AG04450 (cell line): ENCODE results near the gene SLC24A4. TPM values are rescaled to one million over a fixed set of nuclear protein-coding genes. Genes with fewer than 3 reads are reported as not detected.

Experiments used
- CTCF ChIA-PET: fragments of 300-600, 350-600 bp; formaldehyde crosslinking; extraction: SDS; loops from one replicate; lab custom pipeline; 2022; ENCODE audit warnings: antibody characterized with exemption, inconsistent platforms; lab: Charles Lee
- POLR2A ChIA-PET: fragments of 350-600 bp; formaldehyde crosslinking; extraction: SDS; loops from one replicate; lab custom pipeline; 2021; ENCODE audit warnings: antibody characterized with exemption, inconsistent platforms; lab: Yijun Ruan, JAX
- DNase-seq: peaks from one replicate; pipeline ENCODE4 v3.0.0-alpha.2; 2011; ENCODE audit warnings: low read depth, low spot score
- H3K27ac ChIP-seq: one replicate; pipeline ENCODE4 v1.5.1; 2012; ENCODE audit warnings: low read depth, low read length, control low read depth
- H3K27me3 ChIP-seq: one replicate; pipeline ENCODE4 v1.6.0; 2012; ENCODE audit warnings: low read length; ENCODE audit not compliant: control insufficient read depth, insufficient read depth
- H3K4me3 ChIP-seq: 2 replicates; pipeline ENCODE4 v1.5.1; 2011; ENCODE audit warnings: mild to moderate bottlenecking, low read depth, low read length, control low read depth
- H3K9me3 ChIP-seq: 2 replicates; pipeline ENCODE4 v1.5.1; 2012; ENCODE audit warnings: low read length; ENCODE audit not compliant: control insufficient read depth, insufficient read depth
- polyA plus RNA-seq: library from polyadenylated mRNA; depleted of rRNA; stranded (reverse); fragments of >200 nt; gene quantifications from 2 replicates; pipeline ENCODE4 v1.2.3, GENCODE V29; 2011
- TF ChIP-seq, protein P1 (sequence below): IDR thresholded peaks from 2 replicates; pipeline ENCODE4 v1.5.1; 2011; ENCODE audit warnings: low read depth, low read length, control low read depth, inconsistent platforms

Gene SLC24A4
- polyA plus RNA-seq, 1 experiment, result not detected

GRCh38 chr14:92481386-92481785 is 158.4 kb downstream of the SLC24A4 start:
- ChIA-PET POLR2A (no interaction called here), CTCF (interaction anchor here (0.6 to 1.3 kb wide), 7 partner anchors 10 to 205 kb away, joined by 3 to 4 read pairs (median 4); no protein-coding TSS in a partner anchor)
- peaks cover 15% of the 10 kb centered on the region for H3K27me3 ChIP-seq
- TF ChIP-seq, protein P1, sequence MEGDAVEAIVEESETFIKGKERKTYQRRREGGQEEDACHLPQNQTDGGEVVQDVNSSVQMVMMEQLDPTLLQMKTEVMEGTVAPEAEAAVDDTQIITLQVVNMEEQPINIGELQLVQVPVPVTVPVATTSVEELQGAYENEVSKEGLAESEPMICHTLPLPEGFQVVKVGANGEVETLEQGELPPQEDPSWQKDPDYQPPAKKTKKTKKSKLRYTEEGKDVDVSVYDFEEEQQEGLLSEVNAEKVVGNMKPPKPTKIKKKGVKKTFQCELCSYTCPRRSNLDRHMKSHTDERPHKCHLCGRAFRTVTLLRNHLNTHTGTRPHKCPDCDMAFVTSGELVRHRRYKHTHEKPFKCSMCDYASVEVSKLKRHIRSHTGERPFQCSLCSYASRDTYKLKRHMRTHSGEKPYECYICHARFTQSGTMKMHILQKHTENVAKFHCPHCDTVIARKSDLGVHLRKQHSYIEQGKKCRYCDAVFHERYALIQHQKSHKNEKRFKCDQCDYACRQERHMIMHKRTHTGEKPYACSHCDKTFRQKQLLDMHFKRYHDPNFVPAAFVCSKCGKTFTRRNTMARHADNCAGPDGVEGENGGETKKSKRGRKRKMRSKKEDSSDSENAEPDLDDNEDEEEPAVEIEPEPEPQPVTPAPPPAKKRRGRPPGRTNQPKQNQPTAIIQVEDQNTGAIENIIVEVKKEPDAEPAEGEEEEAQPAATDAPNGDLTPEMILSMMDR, result peak; percentile 68
- no peak overlapping the region for H3K27ac ChIP-seq
- no peaks in the 10 kb centered on the region for H3K9me3 ChIP-seq
- H3K4me3 ChIP-seq, result no peak overlapping the region
- DNase-seq, result no peak

DNA sequence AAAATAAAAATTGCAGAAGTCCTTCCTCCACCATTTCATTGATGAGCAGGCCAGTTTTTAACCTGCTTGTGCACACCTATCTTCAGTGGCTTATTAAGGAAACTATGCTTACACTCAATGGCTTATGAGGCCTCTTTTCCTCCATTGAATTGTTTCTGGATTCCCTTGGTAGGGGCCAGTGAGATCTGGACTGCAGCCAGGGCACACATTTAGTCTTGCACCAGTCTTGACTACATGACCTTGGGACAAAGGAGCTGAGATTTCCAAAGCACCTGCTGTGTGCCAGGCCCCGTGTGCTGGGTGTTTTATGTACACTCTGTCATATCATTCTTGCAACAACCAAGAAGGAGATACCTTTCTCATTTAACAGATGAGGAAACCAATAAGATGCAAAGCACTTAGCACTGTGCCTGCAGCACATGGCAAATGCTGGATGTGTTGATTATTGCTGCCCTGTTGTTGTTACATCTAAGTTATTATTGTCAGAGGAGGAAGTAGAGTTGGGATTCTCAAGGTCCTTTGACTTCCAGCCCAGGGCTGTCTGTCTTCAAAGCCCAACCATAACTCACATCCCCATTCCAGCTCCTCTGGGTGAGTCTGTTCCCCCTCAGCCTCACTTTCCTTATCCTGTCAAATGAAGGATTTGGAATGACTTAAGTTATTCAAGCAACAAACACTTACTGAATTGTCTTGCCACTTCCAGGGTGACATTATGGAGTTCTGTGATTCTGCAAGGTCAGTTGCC is 159.0 kb downstream of the SLC24A4 start:
- no peak for DNase-seq
- ChIA-PET POLR2A (no interaction called here), CTCF (interaction anchor here (0.6 to 1.3 kb wide), 3 partner anchors 13 to 198 kb away, joined by 4 read pairs; no protein-coding TSS in a partner anchor)
- H3K27ac ChIP-seq, result no peak overlapping the region
- H3K4me3 ChIP-seq, result no peak overlapping the region
- H3K27me3 ChIP-seq, result peaks cover 15% of the 10 kb centered on the region
- H3K9me3 ChIP-seq, result no peaks in the 10 kb centered on the region
- TF ChIP-seq, protein P1, result no peak

DNA sequence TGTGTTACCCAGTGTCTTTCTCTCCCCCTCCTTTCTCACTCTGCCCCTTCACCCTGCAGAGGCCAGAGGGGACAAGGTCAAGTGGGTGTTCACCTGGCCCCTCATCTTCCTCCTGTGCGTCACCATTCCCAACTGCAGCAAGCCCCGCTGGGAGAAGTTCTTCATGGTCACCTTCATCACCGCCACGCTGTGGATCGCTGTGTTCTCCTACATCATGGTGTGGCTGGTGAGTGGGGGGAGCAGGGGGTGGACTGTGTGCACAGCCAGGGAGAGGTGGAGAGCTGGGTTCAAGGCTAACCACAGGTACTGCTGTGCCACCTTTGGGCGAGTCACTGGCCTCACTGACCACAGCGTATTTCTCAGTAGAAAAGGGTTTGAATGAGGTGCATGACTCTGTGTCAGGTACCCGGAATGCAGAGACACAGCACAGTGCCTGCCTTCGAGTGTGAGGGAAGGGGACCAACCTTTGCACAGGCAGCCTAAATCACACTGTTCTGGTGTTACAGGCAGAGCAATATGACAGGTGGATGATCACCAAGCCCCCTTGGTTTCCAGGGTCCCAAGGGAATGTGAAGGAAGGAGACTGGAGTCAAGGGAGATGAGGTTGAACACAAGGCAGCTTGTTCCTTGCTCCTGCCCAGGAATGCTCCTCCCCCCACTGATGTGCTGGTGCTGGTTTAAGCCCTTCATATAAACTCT is 159.8 kb downstream of the SLC24A4 start:
- ChIA-PET CTCF (interaction anchor here (1.3 kb wide), 1 partner anchor 14 kb away, joined by 4 read pairs; no protein-coding TSS in a partner anchor), POLR2A (no interaction called here)
- no peak for DNase-seq
- H3K27me3 ChIP-seq, result peaks cover 15% of the 10 kb centered on the region
- TF ChIP-seq, protein P1, result no peak
- H3K27ac ChIP-seq, result no peak overlapping the region
- H3K9me3 ChIP-seq, result no peaks in the 10 kb centered on the region
- H3K4me3 ChIP-seq, result no peak overlapping the region

- Histone ChIP-seq H3K9me3 (no peaks in the 10 kb centered on the region), H3K27me3 (peaks cover 15% of the 10 kb centered on the region), H3K4me3 (no peak overlapping the region), H3K27ac (no peak overlapping the region)
- TF ChIP-seq, protein P1, result no peak
- CTCF ChIA-PET, result no interaction called here
- POLR2A ChIA-PET, result no interaction called here
- no peak for DNase-seq
Observed at GRCh38 chr14:92484132-92484823, 161.3 kb downstream of the SLC24A4 start.
